Breast epithelium (tissue), 4 donors: ENCODE results near the gene PAPOLB. TPM values are rescaled to one million over a fixed set of nuclear protein-coding genes. Genes with fewer than 3 reads are reported as not detected.

Experiments
- DNase-seq, 2 donors: peaks; one replicate each; pipeline ENCODE4 v3.0.0-alpha.2; 2019; ENCODE audit warnings: low spot score in 2 of 2
- H3K27ac ChIP-seq, 2 donors: fragments of 200-600 bp; sonication (generic) in 1 of 2; one replicate each; pipeline ENCODE4 v1.5.1; 2016 to 2019; ENCODE audit warnings: mild to moderate bottlenecking in 1 of 2
- H3K27me3 ChIP-seq, 2 donors: fragments of 200-600 bp; sonication (generic) in 1 of 2; one replicate each; pipeline versions ENCODE4 v1.5.1 to v1.6.0; 2017 to 2019; ENCODE audit warnings: control low read depth in 1 of 2, mild to moderate bottlenecking in 1 of 2
- H3K36me3 ChIP-seq: fragments of 200-600 bp; one replicate; pipeline ENCODE4 v1.5.1; 2019
- H3K4me1 ChIP-seq, 2 donors: fragments of 200-600 bp; sonication (generic); one replicate each; pipeline ENCODE4 v1.5.1; 2016 to 2019; ENCODE audit warnings: control low read depth in 1 of 2
- H3K4me3 ChIP-seq, 3 donors: fragments of 200-600 bp; sonication (generic); 1 replicate in 2 of 3; 2 replicates in 1 of 3; pipeline ENCODE4 v1.5.1; 2016 to 2019; ENCODE audit warnings: mild to moderate bottlenecking in 3 of 3, moderate library complexity in 2 of 3
- H3K9me3 ChIP-seq, 2 donors: fragments of 200-600 bp; sonication (generic) in 1 of 2; one replicate each; pipeline ENCODE4 v1.5.1; 2016 to 2019; ENCODE audit warnings: control low read depth in 1 of 2
- CTCF ChIP-seq, 3 donors: fragments of 450-650 bp; IDR thresholded peaks; one replicate each; pipeline ENCODE4 v1.5.1; 2016 to 2017; ENCODE audit warnings: antibody characterized with exemption in 3 of 3, mild to moderate bottlenecking in 3 of 3, moderate library complexity in 3 of 3
- POLR2A ChIP-seq: fragments of 450-650 bp; IDR thresholded peaks from one replicate; pipeline ENCODE4 v1.6.1; 2016; ENCODE audit warnings: antibody characterized with exemption, mild to moderate bottlenecking, moderate library complexity
- POLR2AphosphoS5 ChIP-seq, 3 donors: sonication (generic); formaldehyde crosslinking; IDR thresholded peaks; one replicate each; pipeline ENCODE4 v1.6.1; 2017; ENCODE audit warnings: antibody characterized with exemption in 3 of 3
- intact Hi-C: fragments of 100-400 bp; cut with DNase I; formaldehyde crosslinking; loops from one replicate; pipeline ENCODE4 v1.15.1; 2023; ENCODE audit warnings: low total_unique reads
- total RNA-seq, 3 donors: library from RNA; depleted of rRNA; stranded (reverse); fragments of >200 nt; gene quantifications; one replicate each; pipeline ENCODE4 v1.1.0, GENCODE V29; 2016

The PAPOLB gene
- total RNA-seq, result under 1 TPM; 0.15 to 0.48 (median 0.33) TPM

- no peaks in the 10 kb centered on the region for H3K4me1 ChIP-seq
- intact Hi-C loops, result no loop called here
- no peak within 1 kb of the TSS for H3K27ac ChIP-seq
- H3K27me3 ChIP-seq, result peaks cover 0 to 16% of the 10 kb centered on the region in 2 donors
- H3K4me3 ChIP-seq, result peak within 1 kb of the TSS; percentile 33 to 61 (median 36)
- no peak for TF ChIP-seq POLR2AphosphoS5 (IDR thresholded peaks at IDR 0.05)
- TF ChIP-seq POLR2A, result no peak
- TF ChIP-seq CTCF (IDR thresholded peaks at IDR 0.05), result no peak
- DNase-seq, result no peak
- no peaks in the 10 kb centered on the region for H3K36me3 ChIP-seq
- H3K9me3 ChIP-seq, result peaks cover 0 to 6% of the 10 kb centered on the region in 2 donors
These were observed at the start of gene PAPOLB for GRCh38 chr7:4861673-4862072. PAPOLB (minus strand) TSS chr7:4862030; CDS start chr7:4861810, 220 bp downstream.

GRCh38 chr7:4911111-4911828, 49.4 kb upstream of the PAPOLB start:
- no peaks in the 10 kb centered on the region for H3K27me3 ChIP-seq
- intact Hi-C loops, result no loop called here
- TF ChIP-seq POLR2A (no peak), POLR2AphosphoS5 (IDR thresholded peaks at IDR 0.05) (no peak), CTCF (IDR thresholded peaks at IDR 0.05) (no peak)
- no peaks in the 10 kb centered on the region for H3K9me3 ChIP-seq
- no peak overlapping the region for H3K4me3 ChIP-seq
- no peak overlapping the region for H3K27ac ChIP-seq
- DNase-seq, result no peak
- H3K4me1 ChIP-seq, result no peaks in the 10 kb centered on the region
- no peaks in the 10 kb centered on the region for H3K36me3 ChIP-seq

GRCh38 chr7:4906682-4907081, 44.9 kb upstream of the PAPOLB start:
- no peaks in the 10 kb centered on the region for H3K4me1 ChIP-seq
- H3K36me3 ChIP-seq, result no peaks in the 10 kb centered on the region
- no peak for DNase-seq
- peaks cover 0 to 17% of the 10 kb centered on the region in 2 donors for H3K27me3 ChIP-seq
- no peak overlapping the region for H3K4me3 ChIP-seq
- H3K27ac ChIP-seq, result no peak overlapping the region
- no peaks in the 10 kb centered on the region for H3K9me3 ChIP-seq
- no peak for TF ChIP-seq POLR2A
- no peak for TF ChIP-seq POLR2AphosphoS5 (IDR thresholded peaks at IDR 0.05)
- no peak for TF ChIP-seq CTCF (IDR thresholded peaks at IDR 0.05)
- intact Hi-C loops, result no loop called here

GRCh38 chr7:4905171-4905570, 43.3 kb upstream of the PAPOLB start:
- no peak overlapping the region for H3K27ac ChIP-seq
- H3K27me3 ChIP-seq, result peaks cover 0 to 22% of the 10 kb centered on the region in 2 donors
- no peaks in the 10 kb centered on the region for H3K4me1 ChIP-seq
- no peaks in the 10 kb centered on the region for H3K36me3 ChIP-seq
- H3K4me3 ChIP-seq, result no peak overlapping the region
- no peak for DNase-seq
- TF ChIP-seq POLR2A, result no peak
- TF ChIP-seq POLR2AphosphoS5 (IDR thresholded peaks at IDR 0.05), result no peak
- no peak for TF ChIP-seq CTCF (IDR thresholded peaks at IDR 0.05)
- no peaks in the 10 kb centered on the region for H3K9me3 ChIP-seq
- intact Hi-C loops, result no loop called here

- no peak for DNase-seq
- H3K27me3 ChIP-seq, result peaks cover 0 to 23% of the 10 kb centered on the region in 2 donors
- no peak for TF ChIP-seq CTCF (IDR thresholded peaks at IDR 0.05)
- TF ChIP-seq POLR2AphosphoS5 (IDR thresholded peaks at IDR 0.05), result no peak
- no peak for TF ChIP-seq POLR2A
- no peak overlapping the region for H3K4me3 ChIP-seq
- H3K27ac ChIP-seq, result no peak overlapping the region
- no peaks in the 10 kb centered on the region for H3K36me3 ChIP-seq
- no peaks in the 10 kb centered on the region for H3K4me1 ChIP-seq
- intact Hi-C loops, result no loop called here
- H3K9me3 ChIP-seq, result no peaks in the 10 kb centered on the region
These were observed 42.5 kb upstream of the PAPOLB start for GRCh38 chr7:4904346-4904745.
